B cell (primary cell): ENCODE measurements around the gene MCM10. TPM values are rescaled to one million over a fixed set of nuclear protein-coding genes. Genes with fewer than 3 reads are reported as not detected.

ENCODE experiments used
- ATAC-seq: fragments of 200-7000 bp; cut with Tn5 transposase; one replicate; pipeline ENCODE4 v1.10.0; 2021; ENCODE audit warnings: low read depth, mild to moderate bottlenecking, moderate number of reproducible peaks, moderate library complexity
- CTCF ChIA-PET: fragments of 350-600 bp; sonication (Branson Sonifier 250); formaldehyde crosslinking; loops from one replicate; lab custom pipeline; 2021; ENCODE audit warnings: antibody characterized with exemption, inconsistent platforms; lab: Charles Lee
- POLR2A ChIA-PET: fragments of 350-600 bp; sonication (Branson Sonifier 250); formaldehyde crosslinking; loops from one replicate; lab custom pipeline; 2021; ENCODE audit warnings: antibody characterized with exemption; lab: Charles Lee
- DNase-seq: peaks from one replicate; pipeline ENCODE4 v3.0.0; 2013
- H2AFZ ChIP-seq: 2 replicates; pipeline ENCODE4 v1.6.1; 2012; ENCODE audit warnings: mild to moderate bottlenecking, low read depth, low read length; ENCODE audit not compliant: insufficient read depth, poor library complexity, severe bottlenecking
- H3K27ac ChIP-seq, 2 donors: 1 replicate in 1 of 2; 2 replicates in 1 of 2; pipeline ENCODE4 v1.5.1; 2012 to 2013; ENCODE audit warnings: low read length in 2 of 2, mild to moderate bottlenecking in 2 of 2, moderate library complexity in 1 of 2
- H3K27me3 ChIP-seq, 4 experiments: fragments of 200-600 bp in 1 of 4; sonication (generic) in 1 of 4; replicated peaks in 1 of 4; 1 replicate in 2 of 4; 2 replicates in 2 of 4; pipeline versions ENCODE4 v1.6.1 to v1.7.0; 2013 to 2016; ENCODE audit warnings: low read length in 3 of 4, mild to moderate bottlenecking in 2 of 4, mixed read lengths in 1 of 4, moderate library complexity in 1 of 4; ENCODE audit not compliant: insufficient read depth in 4 of 4, control insufficient read depth in 3 of 4; ENCODE audit errors: control extremely low read depth in 1 of 4
- H3K36me3 ChIP-seq, 2 experiments: replicated peaks in 1 of 2; 1 replicate in 1 of 2; 2 replicates in 1 of 2; pipeline versions ENCODE4 v1.6.1 to v1.7.1; 2013; ENCODE audit warnings: low read length in 1 of 2; ENCODE audit not compliant: insufficient read depth in 2 of 2, control insufficient read depth in 1 of 2; ENCODE audit errors: control extremely low read depth in 1 of 2, extremely low read depth in 1 of 2
- H3K4me1 ChIP-seq, 2 donors: fragments of 200-600 bp in 1 of 2; sonication (generic) in 1 of 2; 1 replicate in 1 of 2; 2 replicates in 1 of 2; pipeline versions ENCODE4 v1.5.1 to v1.6.1; 2013 to 2017; ENCODE audit warnings: low read length in 2 of 2; ENCODE audit not compliant: control insufficient read depth in 2 of 2, insufficient read depth in 2 of 2
- H3K4me2 ChIP-seq: replicated peaks from 2 replicates; pipeline ENCODE3; 2012; ENCODE audit warnings: mild to moderate bottlenecking, low read depth, low read length; ENCODE audit not compliant: poor library complexity, severe bottlenecking
- H3K4me3 ChIP-seq, 5 experiments: fragments of 200-600 bp in 1 of 5; sonication (generic) in 1 of 5; 1 replicate in 3 of 5; 2 replicates in 2 of 5; pipeline versions ENCODE4 v1.5.1 to v1.7.0; 2011 to 2016; ENCODE audit warnings: low read length in 4 of 5, mild to moderate bottlenecking in 4 of 5, low read depth in 2 of 5, control low read depth in 1 of 5, moderate library complexity in 1 of 5; ENCODE audit not compliant: insufficient read depth in 1 of 5; ENCODE audit errors: control extremely low read depth in 1 of 5, extremely low read depth in 1 of 5
- H3K79me2 ChIP-seq: fragments of 200-600 bp; sonication (generic); one replicate; pipeline ENCODE4 v1.6.0; 2016; ENCODE audit warnings: low read length; ENCODE audit not compliant: control insufficient read depth, insufficient read depth
- H3K9ac ChIP-seq: fragments of 200-600 bp; sonication (generic); 2 replicates; pipeline ENCODE4 v1.6.1; 2017; ENCODE audit warnings: mild to moderate bottlenecking, low read length, moderate library complexity
- H3K9me3 ChIP-seq, 3 donors: one replicate each; pipeline versions ENCODE4 v1.6.1 to v1.7.1; 2013; ENCODE audit warnings: low read length in 2 of 3; ENCODE audit not compliant: control insufficient read depth in 2 of 3, insufficient read depth in 1 of 3; ENCODE audit errors: control extremely low read depth in 1 of 3
- H4K20me1 ChIP-seq: 2 replicates; pipeline ENCODE4 v1.6.0; 2012; ENCODE audit warnings: mild to moderate bottlenecking, low read length; ENCODE audit not compliant: insufficient read depth, control insufficient read depth, poor library complexity, severe bottlenecking
- H3K27ac Mint-ChIP-seq: one replicate; pipeline ENCODE4 v1.8.0; 2021; ENCODE audit warnings: mixed read lengths
- H3K27me3 Mint-ChIP-seq: one replicate; pipeline ENCODE4 v1.8.0; 2021; ENCODE audit warnings: mixed read lengths
- H3K4me1 Mint-ChIP-seq: one replicate; pipeline ENCODE4 v1.8.0; 2021; ENCODE audit warnings: mixed read lengths
- H3K4me3 Mint-ChIP-seq: one replicate; pipeline ENCODE4 v1.8.0; 2021; ENCODE audit warnings: mixed read lengths
- H3K9me3 Mint-ChIP-seq: one replicate; pipeline ENCODE4 v1.8.0; 2022; ENCODE audit warnings: mixed read lengths; ENCODE audit not compliant: insufficient read depth
- EZH2 ChIP-seq: IDR thresholded peaks from 2 replicates; pipeline ENCODE4 v1.6.1; 2012; ENCODE audit warnings: borderline replicate concordance, low read depth, mild to moderate bottlenecking, moderate library complexity, low read length; ENCODE audit not compliant: insufficient read depth, poor library complexity, severe bottlenecking
- WGBS: methylation state at CpG from one replicate; pipeline ENCODE4 v1.1.5; 2013; ENCODE audit warnings: missing lambda C conversion rate; ENCODE audit not compliant: insufficient coverage; 5-methylcytosine and 5-hydroxymethylcytosine counted together
- intact Hi-C: fragments of 100-400 bp; cut with micrococcal nuclease; formaldehyde crosslinking; loops from one replicate; pipeline ENCODE4 v1.10.0; 2022
- polyA plus RNA-seq: library from polyadenylated mRNA; depleted of rRNA; stranded (reverse); fragments of >200 nt; gene quantifications from 2 replicates; pipeline ENCODE4 v1.2.3, GENCODE V29; 2012
- total RNA-seq, 2 donors: library from RNA; stranded (reverse); fragments of 120-200 nt in 1 of 2; gene quantifications; 1 replicate in 1 of 2; 2 replicates in 1 of 2; pipeline versions ENCODE4 v1.2.3 to v1.2.4, GENCODE V29; 2013 to 2022
- TF ChIP-seq, protein P1 (sequence below): fragments of 200-600 bp; IDR thresholded peaks from one replicate; pipeline ENCODE4 v1.8.0; 2022; ENCODE audit warnings: antibody characterized with exemption, mild to moderate bottlenecking

The MCM10 gene
- total and polyA plus RNA-seq, 2 donors (not counting 1 experiment from before 2014, with no cell fraction given) = 0.42 to 0.88 TPM

DNA sequence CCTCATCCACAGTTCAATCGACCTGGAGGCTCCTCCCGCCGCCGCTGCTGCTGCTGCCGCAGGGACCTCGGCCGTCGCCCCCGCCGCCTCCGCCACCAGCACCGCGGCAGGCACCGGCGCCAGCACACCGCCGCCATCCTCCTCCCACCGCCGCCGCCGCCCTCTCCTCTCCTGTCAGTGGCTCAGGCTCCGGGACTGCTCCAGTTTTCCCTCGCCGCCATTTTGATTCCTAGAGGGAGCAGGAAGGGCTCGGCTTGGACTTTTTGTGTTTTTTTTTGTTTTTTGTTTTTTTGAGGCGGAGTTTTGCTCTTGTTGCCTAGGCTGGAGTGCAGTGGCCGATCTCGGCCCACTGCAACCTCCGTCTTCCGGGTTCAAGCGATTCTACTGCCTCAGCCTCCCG is 3.0 kb upstream of the MCM10 start:
- Histone ChIP-seq H3K4me1 (peaks cover 10 to 12% of the 10 kb centered on the region in 2 donors), H2AFZ (peak overlapping the region; percentile 60), H3K9me3 (no peaks in the 10 kb centered on the region), H3K79me2 (peaks cover 6% of the 10 kb centered on the region), H4K20me1 (no peaks in the 10 kb centered on the region), H3K4me3 (peak overlapping the region in 3 of 5 experiments; percentile 31 to 45 (median 39)), H3K36me3 (no peaks in the 10 kb centered on the region), H3K9ac (peak overlapping the region; percentile 39), H3K27ac (peak overlapping the region; percentile 29 to 57), H3K27me3 (no peaks in the 10 kb centered on the region), H3K4me2 (peak overlapping the region; percentile 52)
- Mint-ChIP-seq H3K4me3 (peak overlapping the region; percentile 69), H3K4me1 (peaks cover 14% of the 10 kb centered on the region), H3K27me3 (no peaks in the 10 kb centered on the region), H3K9me3 (no peaks in the 10 kb centered on the region), H3K27ac (peak overlapping the region; percentile 46)
- no peak for DNase-seq
- ATAC-seq = no peak
- TF ChIP-seq, protein P1, sequence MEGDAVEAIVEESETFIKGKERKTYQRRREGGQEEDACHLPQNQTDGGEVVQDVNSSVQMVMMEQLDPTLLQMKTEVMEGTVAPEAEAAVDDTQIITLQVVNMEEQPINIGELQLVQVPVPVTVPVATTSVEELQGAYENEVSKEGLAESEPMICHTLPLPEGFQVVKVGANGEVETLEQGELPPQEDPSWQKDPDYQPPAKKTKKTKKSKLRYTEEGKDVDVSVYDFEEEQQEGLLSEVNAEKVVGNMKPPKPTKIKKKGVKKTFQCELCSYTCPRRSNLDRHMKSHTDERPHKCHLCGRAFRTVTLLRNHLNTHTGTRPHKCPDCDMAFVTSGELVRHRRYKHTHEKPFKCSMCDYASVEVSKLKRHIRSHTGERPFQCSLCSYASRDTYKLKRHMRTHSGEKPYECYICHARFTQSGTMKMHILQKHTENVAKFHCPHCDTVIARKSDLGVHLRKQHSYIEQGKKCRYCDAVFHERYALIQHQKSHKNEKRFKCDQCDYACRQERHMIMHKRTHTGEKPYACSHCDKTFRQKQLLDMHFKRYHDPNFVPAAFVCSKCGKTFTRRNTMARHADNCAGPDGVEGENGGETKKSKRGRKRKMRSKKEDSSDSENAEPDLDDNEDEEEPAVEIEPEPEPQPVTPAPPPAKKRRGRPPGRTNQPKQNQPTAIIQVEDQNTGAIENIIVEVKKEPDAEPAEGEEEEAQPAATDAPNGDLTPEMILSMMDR = no peak
- no peak for TF ChIP-seq EZH2
- intact Hi-C loops = no loop called here
- ChIA-PET CTCF (interaction anchor here (0.7 to 4.6 kb wide), 3 partner anchors 59 to 193 kb away, joined by 3 to 41 read pairs (median 3); partner anchors contain the start of gene OPTN), POLR2A (no interaction called here)
- WGBS = 60% methylated on average over 29 of the region's 32 CpGs

DNA sequence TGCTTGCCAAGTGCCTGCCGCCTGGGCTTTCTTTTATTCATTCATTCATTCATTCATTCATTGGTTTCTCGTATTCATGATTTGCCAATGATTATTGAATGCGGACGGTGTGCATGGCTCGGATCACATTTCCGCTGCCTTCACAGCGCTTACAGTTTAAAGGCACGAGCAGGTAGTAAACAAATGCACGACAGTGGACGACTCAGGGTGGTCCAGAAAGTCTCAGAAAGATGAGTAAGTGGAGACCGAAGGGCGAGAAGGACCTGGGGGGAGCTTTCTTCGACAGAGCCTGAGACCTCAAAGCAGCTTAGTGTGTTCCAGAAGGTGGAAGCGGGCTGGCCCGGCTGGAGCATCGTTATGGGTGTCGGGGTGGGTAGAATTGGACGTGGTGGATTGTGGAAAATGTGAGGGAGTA is 506 bp downstream of the MCM10 start:
- Histone ChIP-seq H3K27ac (peak overlapping the region in 1 of 2 donors; percentile 54), H3K27me3 (no peaks in the 10 kb centered on the region), H3K36me3 (no peaks in the 10 kb centered on the region), H3K9ac (peak overlapping the region; percentile 82), H3K9me3 (no peaks in the 10 kb centered on the region), H4K20me1 (no peaks in the 10 kb centered on the region), H3K4me2 (peak overlapping the region; percentile 98), H2AFZ (peak overlapping the region; percentile 93), H3K4me1 (peaks cover 10 to 12% of the 10 kb centered on the region in 2 donors), H3K79me2 (peaks cover 6% of the 10 kb centered on the region), H3K4me3 (peak overlapping the region; percentile 13 to 82 (median 63))
- POLR2A ChIA-PET = no interaction called here
- Mint-ChIP-seq H3K27ac (no peak overlapping the region), H3K4me3 (peak overlapping the region; percentile 93), H3K9me3 (no peaks in the 10 kb centered on the region), H3K27me3 (no peaks in the 10 kb centered on the region), H3K4me1 (peaks cover 14% of the 10 kb centered on the region)
- 7% methylated on average over 18 of the region's 18 CpGs for WGBS
- CTCF ChIA-PET = interaction anchor here (0.6 to 4.6 kb wide), 11 partner anchors 9 to 425 kb away, joined by 3 to 41 read pairs (median 3); partner anchors contain the start of genes PHYH and PRPF18
- DNase-seq (no peak), ATAC-seq (no peak)
- intact Hi-C loops = loop anchor here (1.0 to 5.0 kb wide), 5 partner anchors 63 to 370 kb away; no protein-coding TSS in a partner anchor
- no peak for TF ChIP-seq EZH2
- TF ChIP-seq, protein P1 = no peak
